ENCODE measurements around the gene TIMM10.
A peak's percentile ranks its signal among the peaks of the same experiment; 100 is the strongest.

TIMM10 gene

DNA sequence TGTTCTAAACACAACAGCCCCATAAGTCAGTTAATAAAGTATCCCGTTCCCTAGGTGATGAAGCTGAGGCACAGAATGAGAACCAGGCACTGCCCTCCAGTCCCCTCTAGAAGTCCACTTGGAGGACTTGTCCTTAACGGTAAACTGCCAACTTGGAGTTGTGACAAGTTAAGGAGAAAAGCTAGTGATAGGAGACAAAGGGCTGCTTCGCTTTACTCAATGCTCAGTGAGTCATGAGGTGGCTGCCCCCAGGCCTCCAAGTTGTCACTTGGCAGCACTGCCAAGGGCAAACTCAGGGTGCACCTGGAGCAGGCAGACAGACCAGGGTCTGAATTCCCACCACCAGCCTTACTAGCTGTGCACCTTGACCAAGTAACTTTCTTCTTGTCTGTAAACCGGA, 28.6 kb downstream of the TIMM10 start:
- DNase-seq, result no peak

DNA sequence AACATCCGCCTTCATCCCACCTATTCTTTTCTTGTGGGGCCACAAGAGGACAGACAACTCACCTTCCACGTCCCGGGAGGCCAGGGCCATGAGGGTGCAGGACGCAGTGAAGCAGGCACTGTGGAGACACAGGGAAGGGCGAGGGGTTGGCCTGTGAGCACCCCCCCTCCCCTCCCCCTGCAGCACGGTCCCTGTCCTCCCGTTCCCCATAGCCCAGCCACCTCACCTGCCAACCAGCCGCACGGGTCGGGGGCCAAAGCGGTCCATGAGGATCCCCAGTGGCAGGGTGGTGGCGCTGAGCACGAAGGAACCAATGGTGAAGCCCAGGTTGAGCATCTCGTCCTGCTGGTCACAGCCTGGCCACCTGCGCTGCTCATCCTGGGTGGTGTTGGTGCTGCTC, 29.6 kb downstream of the TIMM10 start:
- DNase-seq, result no peak

DNA sequence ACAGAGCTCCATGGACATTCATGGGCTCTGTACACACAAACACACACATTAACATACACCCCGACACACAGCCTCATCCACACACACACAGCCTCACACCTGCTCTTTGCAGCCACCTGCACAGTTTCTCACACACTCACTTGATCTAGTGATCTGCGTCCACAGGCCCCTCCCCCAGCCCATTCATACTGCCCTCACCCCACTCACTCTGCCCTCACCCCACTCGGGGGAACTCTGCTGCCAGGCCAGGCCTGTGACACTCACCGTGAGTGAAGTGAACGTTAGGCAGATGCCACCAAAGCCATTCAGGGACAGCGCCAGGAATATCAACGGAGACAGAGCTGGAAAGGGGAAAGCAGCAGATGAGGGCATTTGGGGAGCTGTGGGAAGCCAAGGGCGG, 30.0 kb downstream of the TIMM10 start:
- no peak for DNase-seq

DNA sequence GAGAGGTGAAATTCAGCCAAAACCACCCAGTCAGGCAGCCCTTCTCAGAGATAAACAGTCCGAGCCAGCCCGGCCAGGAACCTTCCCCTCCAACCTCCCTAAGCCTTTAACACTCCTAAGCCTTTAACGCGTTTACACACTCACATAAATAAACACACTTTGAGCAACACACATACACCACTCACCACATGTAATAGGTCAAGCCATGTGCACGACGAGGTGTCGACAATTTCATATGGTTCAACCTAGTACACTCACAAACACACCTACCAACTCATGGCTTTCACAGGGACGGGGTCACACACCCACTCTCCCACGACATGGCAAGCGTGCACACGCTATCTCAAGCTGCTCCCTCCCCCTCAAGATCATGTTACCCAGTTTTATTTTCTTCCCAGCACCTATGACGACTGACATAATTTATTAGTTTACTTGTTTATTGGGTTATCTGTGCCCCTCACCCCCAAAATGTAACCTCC, 30.5 kb downstream of the TIMM10 start:
- DNase-seq, result no peak

DNA sequence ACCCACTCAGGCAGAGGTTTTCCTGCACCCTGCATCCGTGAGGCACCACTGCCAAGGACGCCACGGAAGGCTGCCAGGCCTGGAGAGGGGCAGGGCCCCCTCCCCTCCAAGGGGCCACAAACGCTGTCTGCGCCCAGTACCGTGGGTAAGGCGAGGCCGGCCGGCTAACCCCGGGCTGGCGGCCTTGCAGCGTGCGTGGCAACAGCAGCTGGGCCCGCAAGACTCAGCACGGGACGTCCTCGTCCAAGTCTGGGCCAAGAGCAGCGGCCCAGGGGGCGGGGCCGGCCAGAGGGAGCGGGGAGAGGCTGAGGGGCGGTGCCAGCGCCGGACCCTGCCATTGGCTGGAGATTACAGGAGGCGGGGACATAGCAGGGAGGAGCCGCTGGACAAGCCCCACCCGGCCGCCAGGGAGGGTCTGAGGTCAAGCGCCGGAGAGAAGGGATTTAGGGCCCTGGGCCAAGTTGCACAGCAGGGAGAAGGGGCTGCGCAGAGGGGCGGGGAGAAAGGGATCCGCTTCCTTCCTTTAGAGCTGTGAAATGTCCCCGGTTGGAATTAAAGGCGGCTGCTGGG, 31.1 kb downstream of the TIMM10 start:
- no peak for DNase-seq

DNA sequence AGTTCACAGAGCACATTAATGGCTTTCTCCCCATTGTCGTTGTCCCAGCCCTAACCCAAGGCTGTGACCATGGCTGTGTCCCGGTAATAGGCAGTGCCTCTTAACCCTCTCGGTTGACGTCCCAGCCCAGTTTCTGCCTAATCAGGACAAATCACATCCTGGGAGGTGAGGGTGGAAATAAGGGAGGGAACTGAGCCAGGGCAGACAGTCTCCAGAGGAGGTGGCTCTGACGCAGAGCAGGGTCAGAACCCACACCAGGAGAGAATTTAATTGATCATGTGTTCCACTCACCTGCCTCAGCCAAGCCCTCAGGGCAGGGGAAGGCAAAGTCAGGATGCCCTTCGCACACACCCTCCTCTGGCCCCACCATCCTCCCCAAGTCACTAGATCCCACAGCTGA, 32.0 kb downstream of the TIMM10 start:
- DNase-seq, result no peak

DNA sequence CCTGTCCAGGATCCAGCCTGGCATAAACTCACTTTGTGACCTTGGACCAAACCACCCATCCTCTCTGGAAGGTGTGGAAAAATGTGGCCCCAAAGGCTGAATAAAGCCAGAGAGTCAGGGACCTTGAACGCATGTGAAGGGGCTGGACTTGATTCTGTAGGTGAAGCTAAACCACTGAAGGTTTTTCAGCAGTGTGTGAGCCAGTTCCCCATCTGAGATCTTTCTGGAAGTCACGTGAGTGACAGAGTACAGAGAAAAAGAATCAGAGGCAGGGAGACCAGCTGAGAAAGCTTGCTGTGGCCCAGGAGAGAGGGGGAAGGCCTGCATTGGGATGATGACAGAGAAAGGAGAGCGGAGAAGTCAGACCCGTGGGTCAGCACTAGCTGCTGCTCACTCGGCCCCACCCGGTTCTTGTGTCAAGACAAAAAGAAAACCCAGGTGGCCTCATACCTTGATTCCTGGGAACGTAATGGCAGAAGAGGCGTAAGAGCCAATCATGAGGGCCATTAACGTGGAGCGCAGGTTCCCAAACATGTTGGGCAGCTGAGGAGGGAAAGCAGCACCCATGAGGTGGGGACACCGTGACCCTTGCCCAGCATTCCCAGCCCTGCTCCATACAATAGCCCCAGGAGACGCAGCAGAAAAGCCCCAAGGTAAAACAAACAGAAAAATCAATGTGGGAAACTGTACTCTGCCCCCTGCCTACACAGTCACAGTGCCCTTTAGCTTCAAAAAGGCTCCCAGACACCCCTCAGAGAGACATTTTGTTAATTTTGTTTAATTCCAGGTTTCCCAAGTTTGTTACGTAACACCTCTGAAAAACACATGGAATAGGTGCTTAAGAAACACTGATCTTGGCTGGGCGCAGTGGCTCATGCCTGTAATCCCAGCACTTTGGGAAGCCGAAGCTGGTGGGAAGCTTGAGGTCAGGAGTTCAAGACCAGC, 33.0 kb downstream of the TIMM10 start:
- no peak for DNase-seq

DNA sequence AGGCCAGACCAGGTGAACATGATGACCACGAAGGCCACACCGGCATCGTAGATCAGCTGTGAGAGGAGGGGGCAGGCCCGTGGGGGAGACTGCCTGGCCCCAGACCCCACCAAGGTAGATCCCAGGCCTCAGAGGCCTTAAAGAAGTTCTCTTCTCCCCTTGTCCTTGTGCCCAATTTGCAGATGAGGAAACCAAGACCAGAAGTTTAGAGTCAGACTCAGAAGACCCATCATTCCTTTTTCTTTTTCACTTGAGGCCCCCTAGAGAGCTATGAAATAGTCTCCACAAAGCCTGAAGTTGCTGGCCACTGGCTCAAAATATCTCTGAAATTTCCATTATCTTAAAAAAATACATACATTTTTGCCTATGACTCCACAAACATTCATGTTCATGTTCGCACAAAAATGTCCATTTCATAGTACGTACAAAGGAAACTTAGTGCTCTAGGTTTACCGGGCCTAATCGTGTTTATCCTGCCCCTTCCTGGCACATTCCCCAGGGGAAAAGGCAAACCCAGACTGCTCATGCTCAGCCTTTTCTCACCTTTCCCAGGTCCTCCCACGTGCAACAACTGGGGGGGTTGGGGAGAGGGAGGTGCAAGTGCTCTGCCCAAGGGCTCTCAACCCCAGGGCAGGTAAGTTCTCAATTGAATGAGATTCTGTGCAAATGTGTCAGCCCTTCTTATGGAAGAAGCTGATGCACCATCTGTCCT, 34.3 kb downstream of the TIMM10 start:
- DNase-seq, result no peak

DNA sequence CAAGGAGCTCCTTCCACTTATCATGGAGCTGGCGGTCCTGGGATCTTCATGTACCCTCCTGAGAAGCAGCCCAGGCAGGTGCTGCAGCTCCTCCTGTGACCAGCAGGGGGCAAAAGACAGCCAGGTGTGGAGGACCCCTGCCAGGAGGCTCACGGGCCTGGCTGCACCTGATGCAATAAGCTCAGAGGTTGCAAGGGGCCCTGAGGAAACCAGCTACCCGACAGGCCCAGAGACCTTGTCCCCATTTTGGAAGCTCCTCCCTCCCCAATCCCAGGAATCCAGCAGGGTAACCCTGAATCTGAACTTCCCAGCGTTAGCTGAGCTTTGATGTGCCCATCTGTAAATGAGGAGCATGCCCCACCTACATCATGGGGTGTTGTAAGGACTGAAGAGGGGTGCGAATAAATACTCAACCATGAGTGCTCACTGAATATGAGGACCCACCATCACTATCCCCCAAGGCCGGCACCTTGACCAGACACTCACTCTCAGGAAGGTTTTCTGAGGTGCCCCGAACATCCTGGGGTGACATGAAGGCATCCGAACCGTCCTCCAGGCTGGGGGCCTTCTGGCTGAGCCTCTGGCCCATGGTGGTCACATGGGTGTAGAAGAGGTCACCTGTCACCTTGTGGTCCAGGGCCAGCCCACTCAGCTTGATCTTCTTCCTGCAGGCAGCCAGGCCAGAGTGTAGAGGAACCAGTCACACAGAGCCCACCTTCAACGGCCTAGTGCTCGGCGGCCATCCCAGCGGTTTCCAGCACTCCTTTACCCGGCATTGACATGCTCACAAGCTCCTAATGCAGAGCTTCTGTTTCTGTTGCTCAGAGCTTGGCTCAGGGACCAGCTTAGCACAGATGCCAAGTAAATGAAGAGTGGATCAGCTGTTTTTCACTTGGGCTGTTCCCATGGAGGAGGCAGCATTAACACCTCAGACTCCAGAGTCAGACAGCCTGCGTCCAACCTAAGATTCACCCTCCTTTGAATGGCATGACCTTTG, 36.7 kb downstream of the TIMM10 start:
- peak; percentile 79 for DNase-seq

DNA sequence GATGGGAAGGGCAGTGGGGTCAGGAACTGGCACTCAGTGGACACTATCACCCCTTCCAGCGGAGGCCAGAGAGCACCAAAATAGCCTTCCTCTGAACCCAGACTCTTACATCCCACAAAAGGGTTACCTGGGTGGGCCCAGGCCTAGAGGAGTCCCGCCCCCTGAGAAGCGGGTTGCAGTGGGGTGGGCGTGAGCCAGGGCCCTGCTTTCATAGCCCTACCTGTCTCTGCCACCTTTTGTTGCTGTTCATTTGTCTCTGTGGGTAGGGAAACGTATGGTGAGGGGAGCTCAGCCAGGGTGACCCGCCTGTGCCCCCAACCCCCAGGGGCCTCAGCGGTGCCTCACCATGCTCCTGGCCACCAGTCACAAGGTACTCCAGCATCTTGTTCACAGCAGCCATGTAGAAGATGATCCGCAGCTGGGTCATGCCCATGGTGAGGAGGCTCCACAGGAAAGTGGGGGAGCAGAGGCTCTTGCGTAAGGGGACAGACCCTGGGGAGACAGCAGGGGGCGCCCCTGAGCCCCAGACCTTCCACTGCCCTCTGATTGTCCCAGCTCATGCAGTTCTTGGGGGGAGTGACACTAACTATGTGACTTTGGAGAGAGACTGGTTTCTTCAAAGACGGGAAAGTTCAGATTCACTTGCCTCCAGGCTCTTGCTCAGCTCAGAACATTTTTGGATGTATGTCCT, 39.0 kb downstream of the TIMM10 start:
- peak; percentile 58 for DNase-seq

DNA sequence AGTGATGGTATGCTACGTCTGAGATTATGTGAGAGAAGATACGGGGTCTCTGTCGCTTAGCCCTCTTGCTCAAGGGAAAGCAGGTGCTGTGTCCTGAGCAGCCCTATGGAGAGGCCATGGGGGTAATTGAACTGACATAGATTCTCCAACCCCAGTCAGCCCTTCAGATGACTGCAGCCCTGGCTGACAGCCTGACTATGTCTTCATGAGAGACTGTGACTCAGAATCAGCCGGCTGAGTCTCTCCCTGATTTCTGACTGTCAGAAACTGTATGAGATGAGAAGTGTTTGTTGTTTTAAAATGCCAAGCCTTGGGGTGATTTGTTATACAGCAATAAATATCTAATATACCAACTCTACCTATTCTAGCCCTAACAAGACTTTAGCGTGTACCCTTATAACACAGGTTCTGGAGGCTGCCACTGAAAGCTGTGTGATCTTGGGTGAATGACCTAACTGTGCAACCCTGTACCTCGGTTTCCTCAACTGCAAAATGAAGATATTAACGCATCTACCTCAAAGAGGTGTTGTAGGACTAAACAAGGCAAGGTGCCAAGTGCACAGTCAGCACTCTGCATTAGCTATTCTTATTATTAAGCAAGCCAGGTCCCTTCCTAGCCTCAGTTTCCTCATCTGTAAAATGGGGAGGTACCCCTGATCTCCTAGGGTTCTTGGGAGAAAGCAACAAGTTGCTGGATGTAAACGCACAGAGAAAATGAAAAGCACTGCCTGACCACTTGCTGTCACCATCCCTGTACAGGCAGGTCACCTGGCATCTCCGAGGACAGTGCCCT, 39.9 kb downstream of the TIMM10 start:
- DNase-seq, result no peak

DNA sequence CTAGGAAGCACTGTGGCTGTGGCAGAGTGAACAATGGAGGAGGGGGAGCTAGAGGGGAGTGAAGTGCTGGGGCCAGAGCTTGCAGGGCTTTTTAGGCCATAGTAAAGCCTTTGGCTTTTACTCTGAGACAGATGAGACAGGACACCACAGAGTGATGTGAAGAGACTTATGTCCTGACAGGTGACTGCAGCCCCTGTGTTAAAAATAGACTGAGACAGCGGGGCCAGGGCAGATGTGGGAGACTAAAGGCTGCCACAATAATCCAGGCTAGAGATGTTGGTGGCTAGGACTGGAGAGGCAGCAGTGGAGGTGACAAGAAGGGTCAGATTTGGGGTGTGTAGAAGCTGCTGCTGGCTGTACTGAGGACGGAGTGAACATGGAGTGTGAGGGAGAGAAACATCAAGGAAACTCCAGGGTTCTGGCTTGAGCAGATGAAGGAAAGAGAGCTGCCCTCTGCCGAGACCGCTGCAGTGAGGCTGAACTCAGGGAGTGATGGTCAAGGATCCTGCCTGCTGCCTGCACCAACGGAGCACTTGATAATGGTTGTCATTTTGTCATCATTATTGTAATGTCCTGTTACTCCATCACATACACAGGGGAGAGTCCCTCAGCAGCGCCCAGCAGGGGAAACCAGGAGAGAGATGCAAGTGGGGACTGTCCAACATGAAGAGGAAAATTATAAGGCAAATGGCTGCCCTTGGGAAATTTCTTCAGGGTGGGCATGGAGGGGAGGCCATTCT, 42.5 kb downstream of the TIMM10 start:
- DNase-seq, result no peak

DNA sequence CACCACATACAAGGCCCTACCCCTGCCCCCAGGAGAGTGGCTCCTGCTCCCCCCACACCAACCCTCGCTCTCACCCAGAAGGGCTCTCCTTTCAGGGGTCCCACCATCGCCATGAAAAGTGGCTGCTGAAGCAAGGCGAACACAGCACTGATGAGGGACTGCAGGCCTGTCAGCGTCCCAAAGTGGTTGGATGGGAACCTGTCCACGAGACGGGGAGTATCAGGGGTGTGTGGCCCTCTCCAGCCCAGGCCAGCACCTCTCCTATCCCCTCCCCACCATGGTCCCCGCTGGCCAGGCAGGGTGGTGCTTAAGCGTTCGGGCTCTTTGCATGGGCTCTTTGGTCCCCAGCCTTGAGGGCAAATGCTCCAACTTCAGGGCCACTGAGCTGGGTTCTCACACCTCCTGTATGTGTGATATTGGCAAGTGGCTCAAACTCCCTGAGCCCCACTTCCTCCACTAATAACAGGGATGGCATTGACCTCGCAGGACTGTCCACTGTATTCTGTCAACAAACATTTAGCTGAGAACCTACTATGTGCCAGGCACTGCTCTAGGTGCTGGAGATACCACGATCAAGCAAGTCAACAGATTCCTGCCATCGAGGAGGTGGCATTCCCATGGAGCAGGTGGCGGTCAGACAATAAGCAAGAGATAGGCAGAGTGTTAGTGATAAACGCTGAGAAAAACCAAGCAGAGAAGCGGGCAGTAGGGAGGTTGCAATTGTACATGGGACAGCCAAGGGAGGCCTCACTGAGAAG, 43.4 kb downstream of the TIMM10 start:
- DNase-seq, result no peak

DNA sequence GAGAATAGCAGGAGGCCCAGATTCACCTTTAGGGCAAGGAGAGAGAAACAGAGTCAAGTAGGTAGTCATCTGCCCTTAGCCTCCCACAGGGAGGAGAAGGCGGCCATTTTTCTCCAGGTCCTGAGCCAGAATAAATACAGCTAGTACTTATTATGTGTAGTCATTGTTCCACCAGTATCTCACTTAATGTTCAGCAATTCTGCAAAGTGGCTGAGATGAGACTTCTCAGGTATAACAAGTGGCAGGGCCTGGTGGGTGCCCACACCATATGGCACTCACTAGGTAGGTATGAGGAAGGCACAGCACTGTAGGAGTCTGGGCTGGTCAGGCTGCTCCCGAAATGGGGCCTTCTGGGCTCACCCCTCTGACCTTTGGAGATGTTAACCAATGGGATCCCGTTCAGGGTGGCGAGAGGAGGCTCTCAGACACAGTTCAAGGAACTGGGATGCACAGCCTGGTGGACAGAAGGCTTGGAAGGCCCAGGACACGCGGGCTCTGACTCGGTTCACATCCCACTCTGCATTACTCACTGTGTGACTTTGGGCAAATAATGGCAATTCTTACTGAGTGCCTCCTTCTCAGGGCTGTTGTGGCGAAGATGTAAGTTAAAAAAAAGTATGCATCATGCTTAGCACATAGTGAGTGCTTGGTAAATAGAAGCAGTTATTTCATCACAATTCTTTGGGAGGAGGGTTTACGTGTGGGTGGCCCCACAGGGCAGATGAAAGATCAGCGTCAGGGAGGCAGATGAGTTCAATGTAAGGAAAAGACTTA, 45.1 kb downstream of the TIMM10 start:
- DNase-seq, result no peak

DNA sequence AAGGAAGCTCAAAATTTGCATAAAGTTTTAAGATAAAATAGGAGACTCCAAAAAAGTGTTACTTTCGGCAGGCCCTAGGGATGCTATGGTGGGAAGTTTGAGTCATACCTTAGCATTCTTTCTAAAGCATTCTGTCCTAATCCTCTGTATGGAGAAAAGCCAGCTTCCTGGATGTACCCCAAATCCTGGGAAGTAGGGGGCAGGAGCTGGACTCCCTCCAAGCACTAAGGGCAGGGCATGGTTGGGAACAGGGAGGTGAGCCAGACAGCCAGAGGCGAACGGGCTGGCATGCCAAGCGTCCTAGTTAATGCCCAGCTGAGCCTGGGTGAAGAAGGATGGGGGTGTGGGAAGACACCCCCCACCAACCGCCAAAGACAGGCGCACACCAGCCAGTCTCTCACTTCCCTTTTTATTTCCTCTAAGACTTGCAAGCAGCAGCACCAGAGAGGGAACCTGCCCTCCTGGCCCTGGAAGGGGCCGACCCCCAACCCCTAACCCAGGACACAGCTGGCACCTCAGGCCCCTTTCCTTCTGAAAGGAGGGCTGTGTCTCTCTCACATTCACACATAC, 46.3 kb downstream of the TIMM10 start:
- DNase-seq, result no peak

DNA sequence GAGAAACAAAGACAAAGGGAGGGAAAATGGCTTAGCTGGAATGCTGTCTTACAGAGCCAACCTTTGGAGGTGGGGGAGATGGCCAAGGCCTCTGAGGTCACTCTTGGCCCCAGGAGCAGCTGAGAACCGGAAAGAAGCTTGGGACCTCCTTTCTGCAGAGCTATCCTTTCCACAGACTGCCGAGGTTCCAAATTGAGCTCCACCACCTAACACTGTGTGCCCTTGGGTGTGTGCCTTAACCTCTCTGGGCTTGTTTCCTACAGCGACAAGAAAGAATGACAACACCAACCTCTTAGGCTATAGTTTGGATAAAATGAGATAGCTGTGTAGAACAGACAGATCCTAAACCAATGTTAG, 47.0 kb downstream of the TIMM10 start:
- no peak for DNase-seq

DNA sequence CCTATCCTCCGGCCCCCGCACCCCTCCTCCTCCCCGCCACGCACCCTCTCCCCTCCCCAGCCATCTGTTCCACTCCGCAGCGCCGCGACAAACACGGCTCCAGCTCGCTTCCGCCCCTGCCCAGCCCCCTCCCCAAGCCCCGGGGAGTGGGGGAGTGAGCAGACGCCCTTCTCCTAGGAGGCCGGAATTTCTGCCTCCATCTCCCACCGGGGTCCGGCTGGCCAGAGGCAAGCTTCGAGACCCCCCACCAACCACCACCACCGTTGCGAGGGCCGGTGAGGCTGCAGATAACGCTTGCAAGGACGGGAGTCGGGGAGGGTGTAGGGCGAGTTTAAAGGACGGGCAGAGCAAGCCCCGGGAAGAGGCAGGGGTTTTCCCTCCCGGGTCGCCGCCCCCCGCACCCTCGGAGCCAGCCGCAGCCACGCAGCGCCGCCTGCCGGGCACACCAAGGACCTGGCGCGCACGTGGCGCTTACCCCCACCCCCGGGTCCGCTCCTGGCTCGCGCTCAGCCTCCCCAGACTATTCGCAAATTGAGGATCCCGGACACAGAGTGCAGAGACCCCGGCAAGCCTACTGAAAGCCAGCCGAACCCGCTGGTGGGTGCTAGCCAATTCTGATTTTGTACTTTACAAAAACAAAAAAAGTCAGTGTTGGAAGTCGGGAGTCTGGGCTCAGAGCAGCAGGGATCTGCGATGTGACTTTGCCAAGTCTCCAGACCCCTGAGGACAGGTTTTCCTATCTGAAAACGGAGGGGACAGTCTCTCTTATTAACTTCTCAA, 47.6 kb downstream of the TIMM10 start:
- no peak for DNase-seq
